ENCODE results near the gene TEAD2.

Gene TEAD2

DNA sequence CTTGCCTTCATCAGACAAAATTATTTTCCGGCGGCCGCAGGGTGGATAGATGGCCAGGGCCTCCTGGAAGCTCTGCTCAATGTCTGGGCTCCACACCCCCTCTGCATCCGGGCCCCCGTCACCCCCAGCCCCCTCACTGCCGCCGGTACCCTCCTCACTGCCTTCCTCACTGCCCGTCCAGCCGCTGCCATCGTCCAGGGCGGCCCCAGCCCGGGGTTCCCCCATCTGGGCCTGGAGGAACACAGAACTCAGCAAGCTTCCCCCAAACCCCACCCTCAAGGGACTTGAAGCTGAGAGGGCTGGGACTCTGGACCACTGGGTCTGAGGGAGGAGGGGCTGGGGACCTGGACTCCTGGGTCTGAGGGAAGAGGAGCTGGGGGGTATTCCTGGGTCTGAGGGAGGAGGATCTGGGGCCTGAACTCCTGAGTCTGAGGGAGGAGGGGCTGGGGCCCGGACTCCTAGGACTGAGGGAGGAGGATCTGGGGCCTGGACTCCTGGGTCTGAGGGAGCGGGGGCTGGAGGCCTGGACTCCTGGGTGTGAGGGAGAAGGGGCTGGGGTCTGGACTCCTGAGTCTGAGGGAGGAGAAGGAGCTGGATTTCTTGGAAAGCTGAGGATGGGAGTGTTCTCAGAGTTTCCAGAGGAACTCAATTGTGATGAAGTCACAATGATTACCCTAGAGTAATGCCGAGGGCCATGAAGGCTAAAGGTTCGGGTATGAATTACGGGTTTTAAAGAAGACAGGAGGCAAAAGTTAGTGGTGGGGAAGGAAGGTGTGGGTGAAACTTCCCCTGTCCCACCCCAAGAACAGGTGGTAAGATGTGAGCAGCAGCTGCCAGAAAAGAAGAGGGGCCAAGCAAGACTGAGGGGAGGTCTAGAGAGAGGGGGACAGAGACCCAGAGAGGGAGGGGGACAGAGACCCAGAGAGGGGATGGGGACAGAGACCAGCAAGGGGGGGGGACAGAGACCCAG is 2.1 kb downstream of the TEAD2 start:
- FAIRE-seq, result no peak
- no peak for TF ChIP-seq CTCF (IDR thresholded peaks at IDR 0.05; ENCODE audit: insufficient read depth, missing control alignments)

DNA sequence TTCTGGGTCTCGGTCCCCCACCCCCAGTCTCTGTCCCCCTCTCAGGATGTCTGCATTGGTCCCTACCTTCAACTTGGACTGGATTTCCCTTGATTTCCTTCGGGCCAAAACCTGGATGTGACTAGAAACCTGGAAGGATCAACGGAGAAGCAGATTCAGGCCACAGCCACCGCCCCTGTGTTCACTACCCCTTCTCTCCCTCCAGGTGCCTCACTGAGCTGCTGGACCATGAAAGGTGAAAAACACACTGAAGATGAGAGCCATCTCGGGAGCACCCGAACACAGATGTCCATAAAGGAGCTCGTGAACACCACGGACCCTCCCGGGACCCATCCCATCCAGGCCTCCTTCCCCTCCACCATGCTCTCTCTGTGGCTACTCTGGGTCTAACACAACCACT is 5.0 kb downstream of the TEAD2 start:
- DNase-seq (ENCODE audit: insufficient read length, low spot score), result no peak
- TF ChIP-seq CTCF (IDR thresholded peaks at IDR 0.05; ENCODE audit: insufficient read depth, missing control alignments), result no peak
- no peak for FAIRE-seq

More for the DNA sequence above, 2.1 kb downstream of the TEAD2 start:
- DNase-seq (ENCODE audit: insufficient read length, low spot score), result no peak

GRCh38 chr19:49356382-49356781 is 5.8 kb downstream of the TEAD2 start:
- DNase-seq (ENCODE audit: insufficient read length, low spot score) (no peak), FAIRE-seq (no peak)
- TF ChIP-seq CTCF (IDR thresholded peaks at IDR 0.05; ENCODE audit: insufficient read depth, missing control alignments), result no peak

GRCh38 chr19:49355909-49356353 is 6.3 kb downstream of the TEAD2 start:
- TF ChIP-seq CTCF (IDR thresholded peaks at IDR 0.05; ENCODE audit: insufficient read depth, missing control alignments), result no peak
- FAIRE-seq (no peak), DNase-seq (ENCODE audit: insufficient read length, low spot score) (no peak)

GRCh38 chr19:49349567-49349966 is 12.6 kb downstream of the TEAD2 start:
- FAIRE-seq (no peak), DNase-seq (ENCODE audit: insufficient read length, low spot score) (no peak)
- no peak for TF ChIP-seq CTCF (IDR thresholded peaks at IDR 0.05; ENCODE audit: insufficient read depth, missing control alignments)

- FAIRE-seq, result no peak
- no peak for DNase-seq (ENCODE audit: insufficient read length, low spot score)
- no peak for TF ChIP-seq CTCF (IDR thresholded peaks at IDR 0.05; ENCODE audit: insufficient read depth, missing control alignments)
Observed at GRCh38 chr19:49348305-49349189, 13.7 kb downstream of the TEAD2 start.
